Stimulated activated CD4-positive, alpha-beta T cell treated with anti-CD3 and anti-CD28 coated beads, Interleukin-1b, Interleukin-23, amount 100 ng/mL, for 4 hours (primary cell): ENCODE results near the gene PCYT1B.

Experiments used
- DNase-seq, 2 donors: peaks; one replicate each; pipeline ENCODE4 v3.0.0-alpha.2; 2020; ENCODE audit warnings: low read depth in 2 of 2

The PCYT1B gene

GRCh38 chrX:24525455-24525854 is 121.7 kb downstream of the PCYT1B start:
- no peak for DNase-seq

- no peak for DNase-seq
Observed at GRCh38 chrX:24520472-24520871, 126.7 kb downstream of the PCYT1B start.

GRCh38 chrX:24515447-24515846 is 131.7 kb downstream of the PCYT1B start:
- DNase-seq = no peak

GRCh38 chrX:24513416-24513815 is 133.7 kb downstream of the PCYT1B start:
- DNase-seq = no peak

GRCh38 chrX:24508375-24508774 is 138.8 kb downstream of the PCYT1B start:
- no peak for DNase-seq
